ENCODE data around the gene SLIT1. TPM values are rescaled to one million over a fixed set of nuclear protein-coding genes. Genes with fewer than 3 reads are reported as not detected.

The SLIT1 gene
- total RNA-seq, 5 donors from 2014 or later (not counting 1 experiment from before 2014, with no cell fraction given), result 0.29 to 0.56 (median 0.49) TPM

DNA sequence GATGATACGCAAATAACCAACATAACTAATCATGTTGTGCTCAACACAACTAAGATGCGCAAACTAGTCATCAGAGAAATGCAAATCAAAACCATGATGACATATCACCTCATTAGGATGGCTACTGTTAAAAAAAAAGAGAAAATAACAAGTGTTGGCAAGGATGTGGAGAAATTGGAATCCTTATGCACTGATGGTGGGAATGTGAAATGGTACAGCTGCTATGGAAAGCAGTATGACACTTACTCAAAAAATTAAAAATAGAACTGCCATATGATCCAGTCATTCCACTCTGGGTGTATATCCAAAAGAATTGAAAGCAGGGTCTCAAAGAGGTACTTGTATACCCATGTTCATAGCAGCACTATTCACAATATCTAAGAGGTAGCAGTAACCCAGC, 42.9 kb downstream of the SLIT1 start:
- Histone ChIP-seq H3K9me3 (no peaks in the 10 kb centered on the region), H3K27me3 (replicated peaks in 1 of 2; ENCODE audit: control insufficient read depth in 2 of 2, extremely low read depth in 1 of 2, insufficient read depth in 2 of 2, low read length in 1 of 2) (peaks cover 0 to 22% of the 10 kb centered on the region in 2 experiments), H3K36me3 (ENCODE audit: control insufficient read depth in 2 of 2, extremely low read depth in 1 of 2, insufficient read depth in 1 of 2, low read length in 1 of 2) (no peaks in the 10 kb centered on the region), H3K27ac (ENCODE audit: low read length) (no peak overlapping the region), H3K4me1 (ENCODE audit: control insufficient read depth in 1 of 2, extremely low read depth in 1 of 2, insufficient read depth in 2 of 2, low read length in 2 of 2) (no peaks in the 10 kb centered on the region), H3K4me3 (ENCODE audit: control insufficient read depth in 1 of 2, extremely low read depth in 1 of 2, low read length in 1 of 2) (no peak overlapping the region)
- ChIA-PET CTCF (interaction anchor here in 1 of 2 donors (0.7 kb wide), 1 partner anchor 54 kb away, joined by 4 read pairs; no protein-coding TSS in a partner anchor), POLR2A (no interaction called here)
- ATAC-seq (replicated peaks in 1 of 4) (no peak), DNase-seq (no peak)
- Mint-ChIP-seq H3K9me3 (no peaks in the 10 kb centered on the region), H3K27ac (no peak overlapping the region), H3K4me3 (no peak overlapping the region), H3K27me3 (peaks cover 20 to 23% of the 10 kb centered on the region in 2 donors), H3K4me1 (no peaks in the 10 kb centered on the region), H3K36me3 (no peaks in the 10 kb centered on the region)
- no CpG with 5 or more reads among the region's 2 CpGs for WGBS (ENCODE audit: insufficient coverage)

DNA sequence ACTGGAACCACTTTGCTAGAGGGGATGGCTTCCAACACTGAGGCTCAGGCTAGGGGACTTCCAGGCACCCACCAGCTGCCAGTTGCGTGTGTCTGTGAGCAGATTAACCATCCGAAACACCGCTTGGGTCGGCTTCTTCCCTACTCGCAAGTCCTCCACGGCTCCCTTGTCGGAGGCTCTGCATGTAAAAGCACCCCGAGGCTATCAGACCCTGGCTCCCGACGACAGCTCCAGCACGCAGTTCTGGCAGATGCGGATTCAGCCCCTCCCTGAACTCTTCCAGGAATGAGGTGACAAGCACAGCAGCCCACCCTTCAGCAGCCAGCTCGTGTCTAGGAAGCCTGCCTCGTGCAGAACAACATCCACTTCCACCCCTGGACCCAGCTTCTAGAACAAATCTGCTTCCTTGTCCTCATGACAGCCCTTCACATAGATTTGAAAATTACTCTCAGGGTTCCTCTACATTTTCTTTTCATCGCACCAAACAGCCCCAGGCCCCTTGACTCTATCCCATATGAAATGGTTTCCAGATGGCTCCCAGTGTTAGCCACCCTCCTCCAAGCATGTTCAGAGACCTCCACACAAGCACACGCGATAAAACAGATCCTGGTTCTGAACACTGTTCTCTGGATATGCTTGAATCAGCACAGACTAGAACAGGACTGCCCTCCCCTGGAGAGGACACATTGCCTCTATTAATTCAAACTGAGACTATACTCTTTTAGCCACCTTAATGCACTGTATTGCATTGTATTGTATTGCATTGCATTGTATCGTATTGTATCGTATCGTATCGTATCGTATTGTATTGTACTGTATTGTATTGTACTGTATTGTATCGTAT, 44.6 kb downstream of the SLIT1 start:
- no peak for ATAC-seq (replicated peaks in 1 of 4)
- Mint-ChIP-seq H3K27me3 (peaks cover 20 to 23% of the 10 kb centered on the region in 2 donors), H3K4me3 (no peak overlapping the region), H3K36me3 (no peaks in the 10 kb centered on the region), H3K4me1 (no peaks in the 10 kb centered on the region), H3K9me3 (no peaks in the 10 kb centered on the region), H3K27ac (no peak overlapping the region)
- Histone ChIP-seq H3K27ac (ENCODE audit: low read length) (no peak overlapping the region), H3K4me3 (ENCODE audit: control insufficient read depth in 1 of 2, extremely low read depth in 1 of 2, low read length in 1 of 2) (no peak overlapping the region), H3K27me3 (replicated peaks in 1 of 2; ENCODE audit: control insufficient read depth in 2 of 2, extremely low read depth in 1 of 2, insufficient read depth in 2 of 2, low read length in 1 of 2) (peaks cover 0 to 22% of the 10 kb centered on the region in 2 experiments), H3K36me3 (ENCODE audit: control insufficient read depth in 2 of 2, extremely low read depth in 1 of 2, insufficient read depth in 1 of 2, low read length in 1 of 2) (no peaks in the 10 kb centered on the region), H3K9me3 (no peaks in the 10 kb centered on the region), H3K4me1 (ENCODE audit: control insufficient read depth in 1 of 2, extremely low read depth in 1 of 2, insufficient read depth in 2 of 2, low read length in 2 of 2) (no peaks in the 10 kb centered on the region)
- ChIA-PET CTCF (no interaction called here), POLR2A (no interaction called here)
- no peak for DNase-seq
- 73% methylated on average over 17 of the region's 23 CpGs for WGBS (ENCODE audit: insufficient coverage)

DNA sequence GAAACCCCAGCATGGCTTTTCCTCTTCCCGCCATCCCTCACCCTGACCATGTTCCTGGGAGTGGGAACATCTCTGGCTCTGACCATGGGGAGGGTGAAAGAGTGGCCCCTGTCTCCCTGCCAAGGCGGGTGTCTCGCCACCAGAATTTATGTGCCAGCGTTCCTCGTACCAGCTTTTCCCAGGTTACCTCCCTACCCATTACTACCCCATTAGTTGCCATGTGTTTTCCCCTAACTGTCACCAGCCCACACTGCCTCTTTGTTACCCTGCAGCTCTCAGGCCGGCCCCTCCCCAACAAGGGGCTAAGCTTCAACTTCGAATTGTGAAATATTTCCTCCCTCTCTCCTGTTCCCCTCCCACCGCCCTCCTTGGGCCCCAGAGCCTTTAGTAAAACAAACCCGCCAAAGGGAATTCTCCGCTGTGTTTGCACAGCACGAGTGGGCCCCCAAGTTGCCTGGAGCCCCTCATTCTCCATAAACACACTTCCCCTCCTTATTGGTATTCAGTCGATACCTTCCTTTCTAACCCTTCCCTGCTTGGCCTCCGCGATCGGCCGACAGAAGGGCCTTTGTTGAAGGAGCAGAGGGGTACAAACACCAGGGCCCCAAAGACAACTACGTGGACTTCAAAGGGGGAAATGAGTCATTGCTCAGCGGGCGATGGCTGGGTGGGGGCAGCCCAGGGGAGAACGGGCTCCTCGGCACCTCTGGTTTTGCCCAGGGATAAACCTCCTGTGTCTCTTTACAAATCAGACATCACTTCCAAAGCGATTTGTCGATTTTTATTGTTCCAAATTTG, 45.5 kb downstream of the SLIT1 start:
- Mint-ChIP-seq H3K9me3 (no peaks in the 10 kb centered on the region), H3K36me3 (no peaks in the 10 kb centered on the region), H3K27me3 (peaks cover 20 to 24% of the 10 kb centered on the region in 2 donors), H3K4me1 (no peaks in the 10 kb centered on the region), H3K27ac (no peak overlapping the region), H3K4me3 (no peak overlapping the region)
- ChIA-PET POLR2A (no interaction called here), CTCF (no interaction called here)
- no peaks in the 10 kb centered on the region for H3K9me3 ChIP-seq
- H3K27me3 ChIP-seq (replicated peaks in 1 of 2; ENCODE audit: control insufficient read depth in 2 of 2, extremely low read depth in 1 of 2, insufficient read depth in 2 of 2, low read length in 1 of 2), result peaks cover 0 to 25% of the 10 kb centered on the region in 2 experiments
- H3K27ac ChIP-seq (ENCODE audit: low read length), result no peak overlapping the region
- DNase-seq (no peak), ATAC-seq (replicated peaks in 1 of 4) (no peak)
- no peaks in the 10 kb centered on the region for H3K4me1 ChIP-seq (ENCODE audit: control insufficient read depth in 1 of 2, extremely low read depth in 1 of 2, insufficient read depth in 2 of 2, low read length in 2 of 2)
- no peaks in the 10 kb centered on the region for H3K36me3 ChIP-seq (ENCODE audit: control insufficient read depth in 2 of 2, extremely low read depth in 1 of 2, insufficient read depth in 1 of 2, low read length in 1 of 2)
- no peak overlapping the region for H3K4me3 ChIP-seq (ENCODE audit: control insufficient read depth in 1 of 2, extremely low read depth in 1 of 2, low read length in 1 of 2)
- WGBS (ENCODE audit: insufficient coverage), result 53% methylated on average over 11 of the region's 23 CpGs

- H3K27ac Mint-ChIP-seq, result no peak overlapping the region
- no peak for ATAC-seq (replicated peaks in 1 of 4)
- Histone ChIP-seq H3K9me3 (no peaks in the 10 kb centered on the region), H3K27me3 (replicated peaks in 1 of 2; ENCODE audit: control insufficient read depth in 2 of 2, extremely low read depth in 1 of 2, insufficient read depth in 2 of 2, low read length in 1 of 2) (peaks cover 0 to 28% of the 10 kb centered on the region in 2 experiments), H3K36me3 (ENCODE audit: control insufficient read depth in 2 of 2, extremely low read depth in 1 of 2, insufficient read depth in 1 of 2, low read length in 1 of 2) (no peaks in the 10 kb centered on the region), H3K4me1 (ENCODE audit: control insufficient read depth in 1 of 2, extremely low read depth in 1 of 2, insufficient read depth in 2 of 2, low read length in 2 of 2) (no peaks in the 10 kb centered on the region), H3K4me3 (ENCODE audit: control insufficient read depth in 1 of 2, extremely low read depth in 1 of 2, low read length in 1 of 2) (no peak overlapping the region), H3K27ac (ENCODE audit: low read length) (no peak overlapping the region)
- no peaks in the 10 kb centered on the region for H3K36me3 Mint-ChIP-seq
- H3K4me1 Mint-ChIP-seq, result no peaks in the 10 kb centered on the region
- peaks cover 20 to 26% of the 10 kb centered on the region in 2 donors for H3K27me3 Mint-ChIP-seq
- no peaks in the 10 kb centered on the region for H3K9me3 Mint-ChIP-seq
- POLR2A ChIA-PET, result no interaction called here
- H3K4me3 Mint-ChIP-seq, result no peak overlapping the region
- CTCF ChIA-PET, result no interaction called here
- WGBS (ENCODE audit: insufficient coverage), result 71% methylated on average over 5 of the region's 6 CpGs
- DNase-seq, result no peak
Measured at GRCh38 chr10:97139651-97140048, 46.1 kb downstream of the SLIT1 start.

GRCh38 chr10:97138846-97139245, 46.9 kb downstream of the SLIT1 start:
- no peak for DNase-seq
- POLR2A ChIA-PET, result no interaction called here

GRCh38 chr10:97138174-97138573, 47.6 kb downstream of the SLIT1 start:
- Histone ChIP-seq H3K9me3 (no peaks in the 10 kb centered on the region), H3K27me3 (replicated peaks in 1 of 2; ENCODE audit: control insufficient read depth in 2 of 2, extremely low read depth in 1 of 2, insufficient read depth in 2 of 2, low read length in 1 of 2) (peaks cover 0 to 28% of the 10 kb centered on the region in 2 experiments), H3K27ac (ENCODE audit: low read length) (no peak overlapping the region), H3K36me3 (ENCODE audit: control insufficient read depth in 2 of 2, extremely low read depth in 1 of 2, insufficient read depth in 1 of 2, low read length in 1 of 2) (no peaks in the 10 kb centered on the region), H3K4me3 (ENCODE audit: control insufficient read depth in 1 of 2, extremely low read depth in 1 of 2, low read length in 1 of 2) (no peak overlapping the region), H3K4me1 (ENCODE audit: control insufficient read depth in 1 of 2, extremely low read depth in 1 of 2, insufficient read depth in 2 of 2, low read length in 2 of 2) (no peaks in the 10 kb centered on the region)
- Mint-ChIP-seq H3K27me3 (peaks cover 20 to 24% of the 10 kb centered on the region in 2 donors), H3K27ac (no peak overlapping the region), H3K4me1 (no peaks in the 10 kb centered on the region), H3K4me3 (no peak overlapping the region), H3K9me3 (no peaks in the 10 kb centered on the region), H3K36me3 (no peaks in the 10 kb centered on the region)
- ChIA-PET POLR2A (no interaction called here), CTCF (interaction anchor here in 1 of 2 donors (0.6 kb wide), 1 partner anchor 751 kb away, joined by 3 read pairs; no protein-coding TSS in a partner anchor)
- no peak for DNase-seq
- no peak for ATAC-seq (replicated peaks in 1 of 4)
- WGBS (ENCODE audit: insufficient coverage), result 89% methylated on average over 13 of the region's 15 CpGs

More at GRCh38 chr10:97138846-97139245, 46.9 kb downstream of the SLIT1 start:
- Mint-ChIP-seq H3K4me3 (no peak overlapping the region), H3K4me1 (no peaks in the 10 kb centered on the region), H3K27ac (no peak overlapping the region), H3K27me3 (peaks cover 20 to 24% of the 10 kb centered on the region in 2 donors), H3K36me3 (no peaks in the 10 kb centered on the region), H3K9me3 (no peaks in the 10 kb centered on the region)
- H3K9me3 ChIP-seq, result no peaks in the 10 kb centered on the region
- ATAC-seq (replicated peaks in 1 of 4), result no peak
- no peaks in the 10 kb centered on the region for H3K36me3 ChIP-seq (ENCODE audit: control insufficient read depth in 2 of 2, extremely low read depth in 1 of 2, insufficient read depth in 1 of 2, low read length in 1 of 2)
- no peaks in the 10 kb centered on the region for H3K4me1 ChIP-seq (ENCODE audit: control insufficient read depth in 1 of 2, extremely low read depth in 1 of 2, insufficient read depth in 2 of 2, low read length in 2 of 2)
- no peak overlapping the region for H3K4me3 ChIP-seq (ENCODE audit: control insufficient read depth in 1 of 2, extremely low read depth in 1 of 2, low read length in 1 of 2)
- peaks cover 0 to 28% of the 10 kb centered on the region in 2 experiments for H3K27me3 ChIP-seq (replicated peaks in 1 of 2; ENCODE audit: control insufficient read depth in 2 of 2, extremely low read depth in 1 of 2, insufficient read depth in 2 of 2, low read length in 1 of 2)
- H3K27ac ChIP-seq (ENCODE audit: low read length), result no peak overlapping the region
- CTCF ChIA-PET, result no interaction called here
- 86% methylated on average over 4 of the region's 7 CpGs for WGBS (ENCODE audit: insufficient coverage)

All from T-cell (primary cell).